ENCODE measurements around the gene PTPRB.

Gene PTPRB

DNA sequence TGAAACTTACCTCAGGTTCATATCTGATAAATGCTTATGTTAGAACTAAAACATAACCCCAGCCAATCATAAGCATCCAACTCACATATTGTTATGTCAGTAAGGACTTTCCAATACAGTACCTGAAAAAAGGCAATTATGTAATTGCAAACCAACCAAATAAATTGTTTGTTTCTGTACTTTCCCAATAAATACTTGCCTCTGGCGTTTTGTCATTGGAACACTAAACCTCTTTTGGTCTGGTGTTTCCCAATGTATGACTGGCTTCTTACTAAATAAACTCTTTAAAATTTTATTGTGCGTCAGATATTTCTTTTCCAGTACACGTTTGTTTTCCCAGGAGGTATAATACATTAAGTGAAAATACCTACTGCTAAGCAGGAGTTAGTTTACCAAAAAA is 6.7 kb upstream of the PTPRB start:
- no peak for DNase-seq (ENCODE audit: low read depth in 2 of 2)

DNA sequence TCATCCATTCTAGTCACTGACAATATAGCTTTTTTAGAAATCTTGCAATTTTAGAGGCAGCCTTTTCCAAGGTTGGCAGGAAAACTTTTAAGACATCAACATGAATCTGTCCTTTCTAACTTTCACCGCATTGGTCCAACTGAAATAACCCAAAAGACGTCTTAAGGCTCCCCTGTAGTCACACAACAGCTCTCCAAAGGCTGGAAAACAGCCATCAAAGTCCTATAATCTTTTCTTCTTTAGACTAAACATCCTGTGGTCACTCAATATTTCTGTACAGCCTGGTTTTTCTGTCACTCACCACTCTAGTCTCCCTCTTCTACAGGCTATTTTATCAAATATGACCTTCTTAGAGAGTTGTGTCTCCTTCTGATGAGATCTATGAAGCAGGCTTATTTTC is 4.5 kb upstream of the PTPRB start:
- no peak for DNase-seq (ENCODE audit: low read depth in 2 of 2)

DNA sequence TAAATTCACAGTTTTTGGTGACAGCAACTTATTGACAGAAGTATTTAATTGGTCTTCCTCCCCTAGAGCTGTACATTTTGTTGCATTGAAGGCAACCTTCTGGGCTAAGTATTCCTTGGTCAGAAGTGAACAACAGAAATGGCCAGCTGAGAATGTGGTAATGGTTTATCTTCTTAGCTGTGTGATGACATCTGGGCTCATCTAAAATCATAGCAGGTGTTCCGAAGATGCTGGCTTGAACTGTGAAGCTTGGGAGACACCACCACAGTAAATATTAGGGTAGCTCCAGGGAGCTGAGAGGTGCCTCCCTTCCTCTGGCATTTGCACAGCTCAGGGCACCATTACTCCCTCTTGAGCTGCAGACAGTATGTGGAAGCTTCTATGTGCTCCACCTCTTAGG is 3.7 kb upstream of the PTPRB start:
- DNase-seq (ENCODE audit: low read depth in 2 of 2) = no peak

DNA sequence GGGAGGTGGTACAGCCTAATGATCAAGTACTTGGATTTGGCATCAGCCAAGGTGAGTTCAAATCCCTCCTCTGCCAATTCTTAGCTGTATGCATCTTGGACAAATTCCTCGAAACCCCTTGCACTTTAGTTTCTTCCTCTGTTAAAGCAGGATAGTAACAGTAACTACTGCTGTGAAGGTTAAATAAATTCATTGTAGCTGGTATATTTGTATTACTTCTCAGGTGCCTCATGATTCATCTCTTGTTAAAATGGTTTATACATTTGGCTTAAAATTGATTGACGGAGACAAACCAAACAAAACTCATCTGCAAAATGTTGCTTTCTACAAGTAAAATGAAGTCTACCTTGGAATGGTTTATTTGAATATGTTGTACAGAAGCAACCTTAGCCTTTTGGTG is 2.3 kb upstream of the PTPRB start:
- DNase-seq (ENCODE audit: low read depth in 2 of 2) = no peak

DNA sequence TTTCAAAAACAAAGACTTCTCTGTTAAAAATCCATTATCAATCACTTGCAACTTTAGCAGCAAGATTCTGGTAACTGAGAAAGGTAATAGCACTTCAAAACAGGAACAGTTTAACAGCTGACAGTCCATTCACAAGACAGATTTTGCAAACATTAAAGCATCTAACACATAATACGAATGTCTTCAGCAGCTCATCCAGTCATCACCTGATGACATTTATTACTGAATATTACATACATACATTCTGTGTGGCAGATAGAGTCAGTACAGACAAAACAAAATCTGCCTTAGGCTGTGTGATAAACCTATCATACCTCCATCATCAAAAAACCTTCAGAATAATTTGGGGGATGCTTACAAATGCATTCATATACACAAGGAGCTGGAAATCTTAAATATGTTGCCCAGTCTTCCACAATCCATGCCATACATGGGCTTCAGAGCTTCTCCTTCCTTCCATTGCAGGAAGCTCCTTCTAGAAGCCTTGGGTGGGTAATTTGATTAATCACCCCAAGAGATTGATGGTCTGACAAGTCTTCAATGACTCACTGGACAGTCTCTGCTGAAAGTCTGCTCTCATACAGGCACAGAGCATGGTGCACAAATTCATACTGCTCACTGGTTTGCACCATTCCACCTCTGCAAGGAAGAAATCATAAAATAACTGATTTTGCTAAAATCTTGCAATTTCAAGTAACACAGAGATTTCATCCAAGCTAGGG is 1.6 kb upstream of the PTPRB start:
- no peak for DNase-seq (ENCODE audit: low read depth in 2 of 2)

DNA sequence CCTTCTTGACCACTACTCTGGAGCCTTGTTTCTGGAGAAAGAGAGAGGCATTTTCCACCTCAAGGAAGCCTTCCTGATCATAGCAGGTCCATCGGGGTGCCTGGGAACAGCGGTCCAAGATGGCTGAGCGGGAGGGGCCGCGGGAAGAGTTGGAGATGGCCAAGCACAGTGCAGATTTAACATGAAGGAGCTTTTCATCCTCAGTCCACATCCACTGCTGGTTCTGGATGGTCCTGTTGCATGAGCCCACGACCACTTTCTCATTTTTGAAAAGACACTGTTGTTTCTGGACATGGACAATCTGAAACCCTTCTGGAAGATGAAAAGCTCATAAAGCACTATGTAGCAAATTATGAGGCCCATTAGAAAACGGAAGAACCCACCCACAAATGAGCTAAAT is 1.5 kb downstream of the PTPRB start:
- DNase-seq (ENCODE audit: low read depth in 2 of 2) = no peak

DNA sequence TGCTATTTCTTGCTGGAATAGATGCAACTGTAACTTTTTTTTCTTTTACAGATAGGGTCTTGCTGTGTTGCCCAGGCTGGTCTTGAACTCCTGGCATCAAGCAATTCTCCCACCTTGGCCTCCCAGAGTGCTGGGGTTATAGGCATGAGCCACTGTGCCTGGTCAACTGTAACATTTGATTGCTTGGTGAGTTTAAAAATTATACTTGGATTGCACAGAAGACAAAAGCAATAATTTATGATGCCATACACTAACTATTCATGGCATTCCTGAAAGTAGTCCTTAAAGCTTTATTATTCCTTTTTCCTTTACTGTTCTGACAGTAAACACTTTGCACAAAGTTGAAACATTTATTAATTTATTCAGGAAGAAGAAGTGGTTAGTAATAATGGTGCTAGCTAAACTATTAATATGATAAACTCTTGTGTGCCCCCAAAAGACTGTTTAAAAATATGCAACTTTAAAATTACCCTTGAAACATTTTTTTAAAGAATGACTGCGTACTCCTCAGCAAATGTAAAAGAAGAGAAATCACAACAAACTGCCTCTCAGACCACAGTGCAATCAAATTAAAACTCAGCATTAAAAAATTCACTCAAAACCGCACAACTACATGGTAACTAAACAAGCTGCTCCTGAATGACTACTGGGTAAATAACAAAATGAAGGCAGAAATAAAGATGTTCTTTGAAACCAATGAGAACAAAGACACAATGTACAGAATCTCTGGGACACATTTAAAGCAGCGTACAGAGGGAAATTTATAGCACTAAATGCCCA is 8.3 kb downstream of the PTPRB start:
- no peak for DNase-seq (ENCODE audit: low read depth in 2 of 2)

DNA sequence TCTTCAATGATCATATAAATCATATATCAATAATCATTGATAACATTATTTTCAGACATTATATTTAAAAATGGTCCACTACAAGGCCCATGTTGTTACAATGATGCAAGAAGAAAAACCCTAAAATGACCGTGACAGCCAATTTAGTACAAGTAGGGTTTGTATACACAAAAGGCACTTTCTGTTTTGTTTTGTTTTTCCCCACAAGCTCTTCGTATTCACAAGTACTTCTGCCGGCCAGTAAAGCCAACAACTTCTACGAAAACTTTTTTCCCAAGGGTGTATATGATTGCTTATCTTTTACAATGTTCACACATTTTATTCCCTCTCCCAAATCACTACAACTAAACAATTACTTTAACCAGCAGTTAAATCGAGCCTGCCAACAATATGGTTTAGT is 9.6 kb downstream of the PTPRB start:
- DNase-seq (ENCODE audit: low read depth in 2 of 2) = no peak

DNA sequence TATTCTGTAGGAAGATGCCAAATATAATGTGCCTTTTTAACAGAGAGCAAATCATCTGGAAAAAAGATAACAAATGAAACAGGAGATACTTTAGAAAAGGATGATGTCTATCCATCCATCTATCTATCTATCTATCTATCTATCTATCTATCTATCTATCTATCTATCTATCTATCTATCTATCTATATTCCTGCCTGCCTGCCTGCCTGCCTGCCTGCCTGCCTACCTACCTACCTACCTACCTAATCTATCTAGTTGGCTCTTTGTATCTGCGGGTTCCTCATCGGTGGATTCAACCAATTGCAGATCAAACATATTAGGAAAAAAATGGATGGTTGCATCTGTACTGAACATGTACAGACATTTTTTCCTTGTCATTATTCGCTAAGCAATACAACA is 11.0 kb downstream of the PTPRB start:
- DNase-seq (ENCODE audit: low read depth in 2 of 2) = no peak

DNA sequence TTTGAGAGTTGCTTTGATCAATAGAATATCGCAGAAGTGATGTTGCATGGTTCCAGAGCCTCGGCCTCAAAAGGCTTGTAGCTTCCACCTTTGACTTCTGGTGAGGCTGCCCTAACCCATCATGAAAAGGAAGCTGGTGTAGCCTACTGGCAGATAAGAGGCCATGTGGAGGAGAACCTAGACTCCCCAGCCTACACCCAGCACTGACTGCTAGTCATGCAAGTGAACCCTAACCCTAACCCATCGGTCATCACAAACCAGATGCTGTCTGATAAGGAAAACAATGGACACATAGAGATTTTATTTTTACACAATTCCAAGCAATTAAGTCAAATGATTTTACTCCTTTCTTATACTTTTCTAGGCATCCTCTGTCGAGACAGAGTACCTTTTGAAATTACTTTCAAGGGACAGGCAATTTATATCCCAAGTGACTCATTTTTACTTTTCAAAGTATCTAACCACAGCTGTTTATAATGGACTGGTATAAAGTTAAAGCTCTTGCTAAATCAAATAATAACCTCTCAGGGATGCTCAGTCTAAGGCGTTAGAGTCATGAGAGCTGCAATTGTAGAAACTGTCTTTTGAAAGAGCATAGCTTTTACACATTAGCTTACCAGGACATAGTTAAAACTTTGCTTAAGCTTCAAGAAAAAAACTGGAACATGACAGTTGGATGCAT is 17.6 kb downstream of the PTPRB start:
- DNase-seq (ENCODE audit: low read depth in 2 of 2) = no peak

DNA sequence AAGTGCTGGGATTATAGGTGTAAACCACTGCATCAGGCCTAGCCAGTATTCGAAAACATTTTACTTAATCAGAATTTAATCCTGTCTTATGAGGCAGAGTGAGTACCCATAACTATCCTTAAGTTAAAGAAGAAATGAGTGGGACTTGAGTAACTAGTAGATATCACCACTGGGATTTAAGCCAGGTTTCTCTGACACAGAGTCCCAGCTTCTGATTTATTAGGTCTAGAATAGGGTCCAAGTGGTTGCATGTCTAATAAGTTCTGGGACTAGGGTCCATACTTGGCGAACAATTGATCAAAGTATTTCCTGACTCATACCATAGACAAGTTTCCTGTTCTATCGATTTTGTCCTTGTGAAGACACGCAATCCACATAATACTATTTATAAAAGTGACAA is 18.9 kb downstream of the PTPRB start:
- DNase-seq (ENCODE audit: low read depth in 2 of 2) = no peak

DNA sequence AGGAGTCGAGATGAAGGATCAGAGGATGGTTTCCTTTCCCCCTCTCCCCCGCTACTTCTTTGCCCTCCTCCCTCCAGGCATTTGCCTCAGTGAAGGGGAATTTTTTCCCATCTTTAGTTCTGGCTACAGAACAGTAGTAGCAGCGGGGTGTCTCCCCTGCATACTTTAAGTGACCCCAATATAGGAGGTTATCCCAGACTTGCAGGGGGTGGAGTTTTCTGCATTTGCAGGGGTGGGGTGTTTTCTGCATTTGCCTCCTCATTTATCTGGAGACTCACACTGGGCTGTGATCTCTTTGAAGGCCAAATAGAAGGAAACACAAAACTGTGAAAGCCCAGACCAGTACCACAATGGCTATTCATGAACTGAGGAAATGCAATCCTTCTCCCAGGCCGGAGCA is 19.8 kb downstream of the PTPRB start:
- DNase-seq (ENCODE audit: low read depth in 2 of 2) = no peak

DNA sequence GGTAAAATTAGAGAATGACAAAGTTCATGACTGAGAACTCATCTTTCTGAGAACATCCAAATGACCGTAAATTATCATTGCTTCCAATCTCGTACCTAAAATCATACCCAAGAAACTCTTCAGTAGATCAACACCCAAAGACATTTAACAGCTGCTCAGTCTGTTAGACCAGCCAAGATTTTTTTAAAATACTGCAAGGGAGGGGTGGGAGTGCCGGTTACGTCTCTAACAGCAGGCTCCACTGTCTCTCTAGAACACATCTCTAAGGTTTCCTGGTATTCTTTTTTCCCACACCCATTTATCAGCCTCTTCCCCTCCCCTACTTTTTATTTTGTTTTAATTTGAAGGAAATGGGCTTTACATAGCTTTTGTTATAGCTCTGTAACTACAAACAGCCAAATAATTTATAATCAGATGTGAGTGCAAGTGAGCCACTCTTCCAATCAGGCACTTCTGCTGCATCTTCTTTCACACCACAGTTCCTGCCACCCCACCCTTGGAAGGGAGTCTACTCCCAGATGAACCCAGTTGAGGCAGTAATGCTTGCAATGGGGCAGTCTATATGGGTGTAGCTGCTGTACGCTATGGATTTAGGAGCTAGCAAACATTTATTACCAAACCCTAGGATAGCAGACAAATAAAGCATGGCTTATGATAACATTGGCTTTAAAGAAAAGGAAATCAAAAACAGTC is 21.9 kb downstream of the PTPRB start:
- DNase-seq (ENCODE audit: low read depth in 2 of 2) = no peak

DNA sequence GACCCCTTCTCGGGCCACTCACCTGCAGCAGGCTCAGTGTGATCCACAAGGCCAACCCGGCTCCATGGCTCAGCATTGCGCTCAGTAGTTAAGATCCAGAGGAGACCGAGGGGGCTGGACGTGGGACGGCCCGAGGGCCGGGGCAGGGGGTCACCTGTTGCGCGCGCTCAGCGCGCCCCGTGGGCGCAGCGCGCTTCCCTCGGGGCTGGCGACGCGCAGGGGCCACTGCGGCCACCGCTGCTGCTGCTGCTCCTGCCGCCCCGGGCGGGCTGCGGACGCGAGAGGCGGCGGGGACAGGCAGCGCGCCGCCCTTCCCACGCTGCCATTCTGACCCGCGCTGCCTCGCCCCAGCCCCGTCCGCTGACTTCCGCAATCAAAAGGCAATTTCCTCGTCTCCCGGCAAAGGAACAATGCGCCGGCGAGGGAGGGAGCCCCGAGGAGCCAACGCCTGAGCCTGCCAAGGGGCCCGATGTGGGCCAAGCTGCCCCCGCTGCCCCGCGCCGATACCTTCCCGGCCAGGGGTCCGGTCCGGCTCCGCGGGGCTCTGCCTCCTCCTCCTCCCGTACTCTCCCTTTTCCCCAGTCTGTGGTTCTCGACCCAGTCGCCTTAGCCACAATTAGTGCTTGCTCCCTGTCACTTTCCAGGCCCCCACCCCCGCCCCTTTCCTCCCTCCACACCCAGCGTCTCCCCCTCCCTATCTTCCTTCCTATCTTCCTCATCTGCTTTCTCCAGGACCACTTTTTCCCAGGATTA is 27.3 kb downstream of the PTPRB start:
- no peak for DNase-seq (ENCODE audit: low read depth in 2 of 2)

DNA sequence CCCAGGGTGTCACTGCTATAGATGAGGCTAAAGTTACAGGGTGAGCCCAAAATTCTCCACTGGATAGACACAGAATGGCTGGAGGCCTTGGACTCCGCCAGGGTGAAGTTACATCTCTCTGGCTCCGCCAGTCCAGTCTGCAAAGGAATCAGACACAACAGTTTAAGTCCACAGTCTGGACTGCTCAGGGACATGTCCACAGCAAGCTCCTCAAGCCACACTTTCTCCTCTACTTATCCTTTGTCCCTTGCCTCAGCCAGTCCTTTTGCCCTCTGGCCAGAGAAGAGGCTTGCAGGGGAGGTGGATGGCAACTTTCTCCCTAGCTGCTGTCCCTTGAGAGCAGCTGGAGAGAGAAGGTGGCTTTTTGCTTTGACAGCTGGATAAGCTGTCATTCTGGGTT is 28.0 kb downstream of the PTPRB start:
- DNase-seq (ENCODE audit: low read depth in 2 of 2) = no peak

DNA sequence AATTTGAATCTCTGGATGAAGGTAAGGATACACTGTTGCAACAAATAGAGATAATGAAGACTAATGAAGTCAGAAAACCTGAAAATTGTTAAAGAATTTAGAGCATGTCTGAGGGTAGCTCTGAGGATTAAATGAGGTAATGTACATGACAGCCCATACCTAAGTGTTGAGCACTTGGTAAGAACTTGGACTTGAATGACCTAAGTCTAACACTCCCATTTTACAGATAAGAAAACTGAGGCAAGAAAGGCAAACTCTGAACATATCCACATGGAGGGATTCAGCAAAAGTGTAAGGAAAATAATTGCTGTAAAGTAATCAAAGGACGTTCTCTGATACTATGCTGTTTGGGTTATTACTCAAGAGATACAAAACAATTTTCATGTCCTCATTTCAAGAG is 29.0 kb downstream of the PTPRB start:
- DNase-seq (ENCODE audit: low read depth in 2 of 2) = no peak

DNA sequence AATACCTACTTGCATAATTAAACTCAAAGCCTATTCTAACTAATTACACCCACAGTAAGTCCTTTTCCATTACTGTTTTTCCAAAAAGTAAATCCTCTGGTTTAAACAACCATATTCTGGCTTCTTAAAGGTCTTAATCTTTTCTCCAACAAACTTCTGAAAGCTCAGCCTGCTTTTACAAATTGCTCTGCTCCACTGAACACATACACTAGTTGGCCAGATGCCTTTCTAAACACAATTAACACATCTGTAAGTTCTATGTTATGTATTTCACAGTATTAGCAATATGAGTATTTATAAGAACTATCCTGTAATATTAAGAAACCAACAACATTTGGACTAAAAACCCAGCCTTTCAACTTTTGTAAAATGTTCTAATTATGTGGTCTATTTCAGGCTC is 30.1 kb downstream of the PTPRB start:
- DNase-seq (ENCODE audit: low read depth in 2 of 2) = no peak

DNA sequence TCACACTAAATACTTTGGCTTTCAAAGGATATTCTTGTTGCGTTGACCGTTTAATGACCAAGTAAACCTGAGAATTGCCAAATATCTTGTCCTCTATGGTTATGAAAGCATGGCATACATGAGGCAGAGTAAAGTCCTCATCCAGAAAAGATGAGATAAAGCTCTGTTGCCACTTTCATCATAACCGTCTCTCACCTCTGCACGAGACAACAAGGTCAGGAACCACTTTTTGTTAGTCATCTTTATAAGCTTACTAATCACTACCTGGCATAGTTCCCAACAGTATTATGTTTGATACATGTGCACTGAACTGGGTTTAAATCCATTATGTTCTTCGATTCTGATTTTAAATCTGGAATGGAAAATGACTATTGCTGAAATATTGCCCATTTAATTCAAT is 31.3 kb downstream of the PTPRB start:
- DNase-seq (ENCODE audit: low read depth in 2 of 2) = no peak

DNA sequence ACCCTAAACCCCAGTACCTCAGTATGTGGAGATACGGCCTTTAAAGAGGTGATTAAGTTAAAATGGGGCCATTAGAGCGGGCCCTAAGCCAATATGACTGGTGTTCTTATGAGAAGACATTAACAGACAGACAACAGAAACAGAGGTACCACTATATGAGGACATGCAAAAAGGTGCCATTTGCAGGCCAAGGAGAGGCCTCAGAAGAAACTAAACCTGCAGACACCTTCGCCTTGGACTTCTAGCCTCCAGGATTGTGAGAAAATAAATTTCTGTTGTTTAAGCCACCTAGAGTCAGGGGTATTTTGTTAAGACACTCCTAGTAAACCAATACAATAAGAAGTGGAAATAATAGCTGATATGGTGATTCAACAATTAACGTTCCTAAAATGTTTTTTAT is 32.6 kb downstream of the PTPRB start:
- no peak for DNase-seq (ENCODE audit: low read depth in 2 of 2)

DNA sequence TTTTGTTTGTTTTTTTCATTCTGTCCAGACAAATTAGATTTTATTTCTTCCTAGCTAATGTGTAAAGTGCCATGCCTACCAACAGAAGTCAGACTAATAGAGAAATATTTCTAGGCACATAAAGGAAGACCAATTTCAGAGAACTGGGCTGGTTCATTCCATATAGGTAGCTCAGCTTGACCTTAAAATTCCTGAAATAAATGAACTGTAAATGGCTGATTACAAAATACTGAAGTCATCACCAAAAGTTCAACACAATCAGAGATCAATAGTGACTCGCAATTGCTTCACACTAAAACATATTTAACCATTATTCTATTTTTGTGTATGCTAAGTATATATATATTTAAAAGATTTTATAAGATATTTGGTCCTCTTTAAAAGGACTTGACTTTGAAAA is 34.2 kb downstream of the PTPRB start:
- DNase-seq (ENCODE audit: low read depth in 2 of 2) = no peak

DNA sequence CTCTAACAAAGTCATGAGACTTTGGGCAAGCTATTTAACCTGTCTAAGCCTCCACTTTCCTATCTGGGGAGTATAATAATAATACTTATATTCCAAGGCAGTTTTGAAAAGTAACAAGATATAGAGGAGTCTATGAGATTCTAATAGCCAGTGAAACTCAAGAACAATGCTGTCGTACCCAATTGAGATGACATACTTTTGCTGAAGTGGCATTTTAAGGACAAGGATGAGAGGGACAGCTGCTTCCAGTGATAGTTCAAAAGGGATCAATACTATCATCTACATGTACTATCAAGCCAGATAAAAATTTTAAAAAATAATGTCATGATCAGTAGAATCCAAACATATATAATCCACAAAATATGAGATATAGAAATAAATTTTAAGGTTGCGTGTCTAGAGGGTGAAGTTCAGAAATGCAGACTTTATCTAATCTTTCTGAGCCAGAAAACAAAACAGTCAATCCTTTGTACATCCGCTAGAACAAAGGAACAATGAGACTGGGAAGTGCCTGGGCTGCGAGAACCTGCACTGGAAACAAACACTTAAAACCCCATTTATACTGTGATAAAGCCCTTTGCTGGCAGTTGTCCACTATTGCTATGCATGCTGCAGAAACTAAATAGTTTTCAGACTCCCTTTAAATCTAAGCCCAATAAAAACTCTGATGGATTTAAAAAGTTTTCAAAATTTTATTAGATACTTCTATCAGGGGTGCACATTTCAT is 38.6 kb downstream of the PTPRB start:
- DNase-seq (ENCODE audit: low read depth in 2 of 2) = no peak

All from stimulated activated CD4-positive, alpha-beta T cell treated with anti-CD3 and anti-CD28 coated beads, Interleukin-12 subunit alpha, Interleukin-12 subunit beta, amount 100 ng/mL, for 24 hours (primary cell).